T-cell (primary cell): ENCODE results near the gene PPP1R36. TPM values are rescaled to one million over a fixed set of nuclear protein-coding genes. Genes with fewer than 3 reads are reported as not detected.
"Not testable (repeated sequence)": the region's sequence is repeated elsewhere in the genome, so short reads cannot be mapped to it uniquely, and the experiment has no call there.

Experiments used
- ATAC-seq, 4 experiments: fragments of 200-7000 bp in 3 of 4; fragments of 150-1000 bp in 1 of 4; cut with Tn5 transposase; replicated peaks in 1 of 4; 1 replicate in 3 of 4; 2 replicates in 1 of 4; pipeline ENCODE4 v1.10.0; 2021; ENCODE audit warnings: moderate library complexity in 3 of 4, mild to moderate bottlenecking in 2 of 4, moderate number of reproducible peaks in 1 of 4
- CTCF ChIA-PET, 2 donors: fragments of 300-600 bp; sonication (Branson Sonifier 250); formaldehyde crosslinking; loops; one replicate each; lab custom pipeline; 2022; ENCODE audit warnings: antibody characterized with exemption in 2 of 2; lab: Charles Lee
- POLR2A ChIA-PET, 2 donors: fragments of 300-600 bp; sonication (Branson Sonifier 250); formaldehyde crosslinking; loops; one replicate each; lab custom pipeline; 2022; ENCODE audit warnings: antibody characterized with exemption in 2 of 2; lab: Charles Lee
- DNase-seq, 35 experiments: peaks; one replicate each; pipeline versions ENCODE4 v3.0.0 to v3.0.0-alpha.2; 2013 to 2023
- H3K27ac ChIP-seq: one replicate; pipeline ENCODE4 v1.5.1; 2013; ENCODE audit warnings: low read length
- H3K27me3 ChIP-seq, 2 experiments: replicated peaks in 1 of 2; 1 replicate in 1 of 2; 2 replicates in 1 of 2; pipeline versions ENCODE4 v1.6.1 to v1.7.0; 2013; ENCODE audit warnings: low read length in 1 of 2, mixed read lengths in 1 of 2; ENCODE audit not compliant: control insufficient read depth in 2 of 2, insufficient read depth in 2 of 2; ENCODE audit errors: extremely low read depth in 1 of 2
- H3K36me3 ChIP-seq, 2 donors: 1 replicate in 1 of 2; 2 replicates in 1 of 2; pipeline versions ENCODE4 v1.6.1 to v1.7.0; 2013; ENCODE audit warnings: low read length in 1 of 2; ENCODE audit not compliant: control insufficient read depth in 2 of 2, insufficient read depth in 1 of 2; ENCODE audit errors: extremely low read depth in 1 of 2
- H3K4me1 ChIP-seq, 2 experiments: 1 replicate in 1 of 2; 2 replicates in 1 of 2; pipeline versions ENCODE4 v1.6.1 to v1.7.0; 2013; ENCODE audit warnings: low read length in 2 of 2, mixed read lengths in 1 of 2; ENCODE audit not compliant: insufficient read depth in 2 of 2, control insufficient read depth in 1 of 2; ENCODE audit errors: extremely low read depth in 1 of 2
- H3K4me3 ChIP-seq, 2 donors: 1 replicate in 1 of 2; 2 replicates in 1 of 2; pipeline versions ENCODE4 v1.5.1 to v1.7.0; 2013; ENCODE audit warnings: mild to moderate bottlenecking in 2 of 2, low read length in 1 of 2, moderate library complexity in 1 of 2; ENCODE audit not compliant: control insufficient read depth in 1 of 2; ENCODE audit errors: extremely low read depth in 1 of 2
- H3K9me3 ChIP-seq: 2 replicates; pipeline ENCODE4 v1.7.0; 2013
- H3K27ac Mint-ChIP-seq, 2 donors: one replicate each; pipeline ENCODE4 v1.8.0; 2020 to 2021; ENCODE audit warnings: mild to moderate bottlenecking in 2 of 2, mixed read lengths in 2 of 2
- H3K27me3 Mint-ChIP-seq, 2 donors: one replicate each; pipeline ENCODE4 v1.8.0; 2021 to 2022; ENCODE audit warnings: mixed read lengths in 2 of 2
- H3K36me3 Mint-ChIP-seq: one replicate; pipeline ENCODE4 v1.8.0; 2021; ENCODE audit warnings: mixed read lengths
- H3K4me1 Mint-ChIP-seq, 3 donors: one replicate each; pipeline ENCODE4 v1.8.0; 2020 to 2022; ENCODE audit warnings: mixed read lengths in 3 of 3, mild to moderate bottlenecking in 1 of 3
- H3K4me3 Mint-ChIP-seq, 3 donors: one replicate each; pipeline ENCODE4 v1.8.0; 2020 to 2022; ENCODE audit warnings: mild to moderate bottlenecking in 3 of 3, mixed read lengths in 3 of 3, moderate library complexity in 3 of 3
- H3K9me3 Mint-ChIP-seq, 3 donors: one replicate each; pipeline ENCODE4 v1.8.0; 2020 to 2022; ENCODE audit warnings: mixed read lengths in 3 of 3
- WGBS: methylation state at CpG from one replicate; pipeline ENCODE4 v1.1.5; 2013; ENCODE audit warnings: missing lambda C conversion rate; ENCODE audit not compliant: insufficient coverage; 5-methylcytosine and 5-hydroxymethylcytosine counted together
- total RNA-seq, 35 experiments: library from RNA in 6 of 35; stranded (reverse) in 6 of 35; fragments of 120-200 nt in 1 of 35; gene quantifications; one replicate each; pipeline versions ENCODE4 v1.2.1 to v1.2.4 and lab custom pipeline; 2013 to 2026

The PPP1R36 gene
- total RNA-seq, 5 donors from 2014 or later (not counting 1 experiment from before 2014, with no cell fraction given) = not detected

DNA sequence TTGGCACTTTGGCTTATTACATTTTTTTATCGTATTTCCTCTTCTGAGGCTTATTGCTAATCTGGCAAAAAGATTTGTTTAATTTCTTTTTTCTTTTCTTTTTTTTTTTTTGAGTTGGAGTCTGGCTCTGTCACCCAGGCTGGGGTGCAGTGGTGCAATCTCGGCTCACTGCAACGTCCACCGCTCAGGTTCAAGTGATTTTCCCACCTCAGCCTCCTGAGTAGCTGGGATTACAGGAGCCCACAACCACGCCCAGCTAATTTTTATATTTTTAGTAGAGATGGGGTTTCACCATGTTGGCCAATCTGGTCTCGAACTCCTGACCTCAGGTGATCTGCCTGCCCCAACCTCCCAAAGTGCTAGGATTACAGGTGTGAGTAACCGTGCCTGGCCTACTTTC, 19.9 kb downstream of the PPP1R36 start:
- H3K27me3 ChIP-seq, DNase-seq, H3K9me3 Mint-ChIP-seq, H3K4me1 Mint-ChIP-seq, H3K36me3 ChIP-seq, H3K27ac ChIP-seq, H3K9me3 ChIP-seq, H3K4me3 Mint-ChIP-seq, H3K4me1 ChIP-seq, ATAC-seq, H3K4me3 ChIP-seq, POLR2A ChIA-PET, H3K36me3 Mint-ChIP-seq, H3K27me3 Mint-ChIP-seq, H3K27ac Mint-ChIP-seq: not testable (repeated sequence)
- CTCF ChIA-PET = interaction anchor here (0.7 kb wide), 2 partner anchors 23 to 293 kb away, joined by 4 read pairs; no protein-coding TSS in a partner anchor
- WGBS = no CpG with 5 or more reads among the region's 7 CpGs

DNA sequence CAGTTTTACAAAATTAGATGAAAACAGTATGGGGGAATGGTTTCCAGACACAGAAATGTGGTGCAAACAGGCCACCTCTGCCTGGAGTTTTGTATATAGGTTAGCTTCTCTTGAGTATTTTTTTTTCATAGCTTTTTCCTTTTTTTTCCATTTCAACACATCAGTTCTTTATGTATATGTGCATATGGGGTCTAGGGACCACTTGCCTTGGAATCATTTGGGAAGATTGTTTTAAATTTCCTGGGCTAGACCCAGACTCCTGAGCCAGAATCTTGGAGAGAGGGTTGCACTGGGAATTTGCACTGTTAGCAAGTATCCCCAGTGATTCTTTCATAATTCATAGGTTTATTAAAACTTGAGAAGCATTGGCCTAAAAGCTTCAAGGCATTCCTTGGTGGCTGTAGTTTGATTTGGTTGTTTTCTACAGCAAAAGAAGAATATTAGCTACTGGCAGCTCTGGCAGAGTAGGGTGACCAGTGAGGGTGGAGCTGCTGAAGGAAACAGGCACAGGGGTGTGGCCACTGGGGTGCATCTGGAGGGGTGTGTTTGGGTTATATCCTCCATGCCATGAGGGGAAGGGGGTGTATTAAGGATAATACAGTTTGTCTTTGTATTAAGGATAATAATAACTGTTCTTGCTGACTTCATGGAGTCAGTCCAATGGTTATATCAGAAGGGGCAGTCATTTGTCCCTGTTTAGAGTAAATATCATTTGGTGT, 22.8 kb downstream of the PPP1R36 start:
- no peak overlapping the region for H3K4me3 Mint-ChIP-seq
- H3K4me1 Mint-ChIP-seq = no peaks in the 10 kb centered on the region
- Histone ChIP-seq H3K27ac (no peak overlapping the region), H3K4me1 (no peaks in the 10 kb centered on the region), H3K4me3 (no peak overlapping the region), H3K9me3 (no peaks in the 10 kb centered on the region), H3K27me3 (peaks cover 0 to 2% of the 10 kb centered on the region in 2 experiments), H3K36me3 (no peaks in the 10 kb centered on the region)
- no peaks in the 10 kb centered on the region for H3K36me3 Mint-ChIP-seq
- no peaks in the 10 kb centered on the region for H3K27me3 Mint-ChIP-seq
- ATAC-seq (no peak), DNase-seq (no peak)
- H3K27ac Mint-ChIP-seq = no peak overlapping the region
- POLR2A ChIA-PET = interaction anchor here in 1 of 2 donors (0.5 kb wide), 1 partner anchor 9 kb away, joined by 7 read pairs; no protein-coding TSS in a partner anchor
- CTCF ChIA-PET = no interaction called here
- no peaks in the 10 kb centered on the region for H3K9me3 Mint-ChIP-seq

DNA sequence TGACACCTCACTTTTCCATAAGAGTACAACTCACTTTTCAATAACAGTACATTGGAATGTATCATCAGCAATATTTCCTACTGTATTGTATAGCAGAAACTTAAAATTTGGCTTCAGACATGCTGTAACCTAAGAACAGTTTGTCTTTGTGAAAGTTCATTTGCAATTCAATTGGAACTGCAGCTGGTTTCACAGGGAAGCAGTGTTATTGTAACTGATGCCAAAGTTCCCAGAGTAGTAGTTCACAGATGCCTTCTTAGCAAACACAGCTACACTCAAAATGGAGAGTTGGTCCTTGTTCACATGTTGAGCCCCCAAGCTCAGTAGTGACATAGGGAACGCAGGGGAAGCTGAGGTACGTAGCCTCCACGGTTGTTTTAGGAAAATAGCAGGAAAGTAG, 23.3 kb downstream of the PPP1R36 start:
- no CpG with 5 or more reads among the region's 3 CpGs for WGBS
- Mint-ChIP-seq H3K4me3 (no peak overlapping the region), H3K27me3 (no peaks in the 10 kb centered on the region), H3K36me3 (no peaks in the 10 kb centered on the region), H3K9me3 (no peaks in the 10 kb centered on the region), H3K4me1 (no peaks in the 10 kb centered on the region), H3K27ac (no peak overlapping the region)
- DNase-seq = no peak
- Histone ChIP-seq H3K27ac (no peak overlapping the region), H3K4me3 (no peak overlapping the region), H3K36me3 (no peaks in the 10 kb centered on the region), H3K9me3 (no peaks in the 10 kb centered on the region), H3K4me1 (no peaks in the 10 kb centered on the region), H3K27me3 (peaks cover 0 to 2% of the 10 kb centered on the region in 2 experiments)
- CTCF ChIA-PET = no interaction called here
- no peak for ATAC-seq
- POLR2A ChIA-PET = no interaction called here

DNA sequence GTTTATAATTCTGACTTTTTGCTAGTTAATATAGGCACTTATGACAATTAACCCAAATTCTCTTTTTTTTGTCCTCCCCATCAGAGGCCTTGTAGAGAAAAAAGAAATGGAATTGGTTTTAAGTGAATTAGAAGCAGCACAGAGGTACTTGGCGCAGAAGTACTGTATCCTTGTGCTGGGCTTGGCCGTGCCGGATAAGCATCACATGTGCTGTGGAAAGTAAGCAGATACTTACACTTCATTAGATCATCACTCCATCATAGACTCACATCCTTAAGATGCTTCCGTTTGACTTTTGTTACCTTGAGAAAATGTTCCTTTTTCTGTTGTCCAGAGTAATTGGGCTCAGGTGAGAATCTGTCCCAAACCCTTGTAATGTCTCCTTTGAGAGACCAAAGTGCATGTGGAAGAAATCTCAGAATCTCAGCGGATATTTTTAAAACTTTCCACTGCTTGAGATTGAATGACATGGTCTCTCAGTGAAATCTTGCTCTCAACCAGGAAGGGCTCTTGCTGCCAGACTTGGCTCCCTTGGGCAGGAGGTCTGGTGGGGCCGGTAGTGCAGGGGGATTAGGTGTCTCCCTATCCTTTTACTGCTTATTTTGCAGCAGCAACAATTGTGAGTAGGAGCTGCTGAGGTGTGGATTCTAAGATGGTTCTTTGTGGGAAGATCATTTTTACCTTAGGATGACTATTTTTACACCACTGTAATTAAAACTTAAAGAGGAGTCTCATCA, 24.8 kb downstream of the PPP1R36 start:
- Histone ChIP-seq H3K9me3 (no peaks in the 10 kb centered on the region), H3K27me3 (no peaks in the 10 kb centered on the region), H3K36me3 (no peaks in the 10 kb centered on the region), H3K4me1 (no peaks in the 10 kb centered on the region), H3K4me3 (no peak overlapping the region), H3K27ac (no peak overlapping the region)
- no peaks in the 10 kb centered on the region for H3K36me3 Mint-ChIP-seq
- H3K27ac Mint-ChIP-seq = no peak overlapping the region
- no peak for ATAC-seq
- WGBS = no CpG with 5 or more reads among the region's 6 CpGs
- POLR2A ChIA-PET = interaction anchor here in 1 of 2 donors (0.6 kb wide), 1 partner anchor 199 kb away, joined by 4 read pairs; no protein-coding TSS in a partner anchor
- CTCF ChIA-PET = no interaction called here
- no peak overlapping the region for H3K4me3 Mint-ChIP-seq
- no peaks in the 10 kb centered on the region for H3K27me3 Mint-ChIP-seq
- DNase-seq = no peak
- H3K9me3 Mint-ChIP-seq = no peaks in the 10 kb centered on the region
- no peaks in the 10 kb centered on the region for H3K4me1 Mint-ChIP-seq

DNA sequence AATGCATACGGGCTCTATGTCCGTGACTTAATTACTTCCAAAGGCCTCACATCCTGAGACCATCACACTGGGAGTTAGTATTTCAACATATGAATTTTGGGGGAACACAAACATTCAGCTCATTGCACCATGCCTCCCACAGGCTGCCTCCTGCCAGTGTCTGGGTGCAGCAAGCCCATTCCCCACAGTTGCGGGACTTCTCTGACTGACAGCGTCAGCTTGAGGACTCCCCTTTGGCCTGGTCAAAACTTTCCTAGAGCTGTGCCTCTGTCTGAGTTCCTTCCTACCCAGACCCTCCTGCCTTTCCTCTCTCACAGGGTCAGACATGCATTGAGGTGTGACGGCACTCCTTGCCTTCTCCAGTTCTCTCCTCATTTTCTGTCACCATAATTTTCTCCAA, 27.4 kb downstream of the PPP1R36 start:
- H3K9me3 Mint-ChIP-seq = no peaks in the 10 kb centered on the region
- 100% methylated on average over 3 of the region's 5 CpGs for WGBS
- H3K4me1 Mint-ChIP-seq = no peaks in the 10 kb centered on the region
- H3K4me3 Mint-ChIP-seq = no peak overlapping the region
- DNase-seq (no peak), ATAC-seq (no peak)
- no peak overlapping the region for H3K27ac ChIP-seq
- H3K36me3 Mint-ChIP-seq = no peaks in the 10 kb centered on the region
- no peaks in the 10 kb centered on the region for H3K27me3 Mint-ChIP-seq
- no peaks in the 10 kb centered on the region for H3K36me3 ChIP-seq
- no peak overlapping the region for H3K4me3 ChIP-seq
- no peaks in the 10 kb centered on the region for H3K4me1 ChIP-seq
- H3K9me3 ChIP-seq = no peaks in the 10 kb centered on the region
- ChIA-PET POLR2A (no interaction called here), CTCF (interaction anchor here in 1 of 2 donors (0.6 kb wide), 1 partner anchor 181 kb away, joined by 5 read pairs; no protein-coding TSS in a partner anchor)
- H3K27ac Mint-ChIP-seq = no peak overlapping the region
- H3K27me3 ChIP-seq = no peaks in the 10 kb centered on the region

DNA sequence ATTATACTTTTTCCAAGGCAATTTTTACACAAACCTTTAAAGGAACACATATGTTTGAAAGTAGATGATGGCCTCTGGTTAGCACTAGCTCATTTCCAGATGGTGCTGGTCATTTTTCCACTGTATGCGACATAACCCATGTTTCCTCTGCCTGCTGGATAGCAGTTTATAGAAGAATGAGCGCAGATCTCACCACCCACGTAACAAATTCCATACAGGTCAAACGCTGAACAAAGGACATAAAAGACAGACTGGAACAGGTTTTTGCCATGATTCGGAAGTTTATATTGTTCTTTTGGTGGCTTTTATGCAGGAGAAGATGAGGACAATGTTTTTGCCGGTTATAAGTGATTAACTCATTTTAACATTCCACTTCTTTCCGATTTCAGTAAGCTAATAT, 30.7 kb downstream of the PPP1R36 start:
- Histone ChIP-seq H3K27ac (no peak overlapping the region), H3K4me1 (no peaks in the 10 kb centered on the region), H3K36me3 (no peaks in the 10 kb centered on the region), H3K9me3 (no peaks in the 10 kb centered on the region), H3K4me3 (no peak overlapping the region), H3K27me3 (no peaks in the 10 kb centered on the region)
- Mint-ChIP-seq H3K27ac (no peak overlapping the region), H3K9me3 (no peaks in the 10 kb centered on the region), H3K27me3 (no peaks in the 10 kb centered on the region), H3K4me3 (no peak overlapping the region), H3K36me3 (no peaks in the 10 kb centered on the region), H3K4me1 (no peaks in the 10 kb centered on the region)
- ChIA-PET POLR2A (no interaction called here), CTCF (no interaction called here)
- 100% methylated on average over 1 of the region's 7 CpGs for WGBS
- no peak for DNase-seq
- no peak for ATAC-seq
